HEK293 (cell line): ENCODE measurements around the gene SLC9A9.

ENCODE experiments used
- CTCF ChIA-PET: fragments of 350-600 bp; formaldehyde crosslinking; extraction: SDS; loops from one replicate; lab custom pipeline; 2021; ENCODE audit warnings: antibody characterized with exemption; lab: Yijun Ruan, JAX
- POLR2A ChIA-PET: fragments of 300-600 bp; formaldehyde crosslinking; extraction: SDS; loops from one replicate; lab custom pipeline; 2020; ENCODE audit warnings: antibody characterized with exemption, inconsistent platforms; lab: Yijun Ruan, JAX
- H3K27ac ChIP-seq: fragments of 200-500 bp; sonication (Bioruptor generic); 2 replicates; pipeline ENCODE4 v1.5.1; 2014; ENCODE audit warnings: low read depth, low read length, control low read depth, inconsistent platforms; ENCODE audit errors: extremely low read depth
- H3K36me3 ChIP-seq, 2 experiments: fragments of 200-500 bp in 1 of 2; sonication (Bioruptor generic) in 1 of 2; 1 replicate in 1 of 2; 2 replicates in 1 of 2; pipeline ENCODE4 v1.5.1; 2014 to 2017; ENCODE audit warnings: inconsistent platforms in 2 of 2, low read length in 2 of 2; ENCODE audit not compliant: control insufficient read depth in 2 of 2, insufficient read depth in 1 of 2
- H3K4me1 ChIP-seq: fragments of 200-500 bp; sonication (Bioruptor generic); 2 replicates; pipeline ENCODE4 v1.5.1; 2014; ENCODE audit warnings: mild to moderate bottlenecking, low read length, inconsistent platforms; ENCODE audit not compliant: control insufficient read depth, insufficient read depth
- H3K4me3 ChIP-seq: 2 replicates; pipeline ENCODE4 v1.5.1; 2011; ENCODE audit warnings: low read depth, mild to moderate bottlenecking, control low read depth, low read length, moderate library complexity
- H3K9me3 ChIP-seq: fragments of 200-500 bp; sonication (Bioruptor generic); 2 replicates; pipeline ENCODE4 v1.5.1; 2014; ENCODE audit warnings: low read depth, low read length, inconsistent platforms; ENCODE audit not compliant: control insufficient read depth, insufficient read depth
- BCL11B ChIP-seq: fragments of 450-650 bp; formaldehyde crosslinking; IDR thresholded peaks from 2 replicates; pipeline ENCODE4 v1.5.1; 2016; ENCODE audit warnings: low read depth, missing biosample characterization, missing genetic modification characterization
- OSR2 ChIP-seq: fragments of 450-650 bp; formaldehyde crosslinking; IDR thresholded peaks from 2 replicates; pipeline ENCODE4 v1.5.1; 2016; ENCODE audit warnings: missing biosample characterization, missing genetic modification characterization
- PRDM6 ChIP-seq: fragments of 450-650 bp; formaldehyde crosslinking; IDR thresholded peaks from 2 replicates; pipeline ENCODE4 v1.5.1; 2017; ENCODE audit warnings: missing biosample characterization, missing genetic modification characterization
- SP7 ChIP-seq: fragments of 450-650 bp; formaldehyde crosslinking; IDR thresholded peaks from 2 replicates; pipeline ENCODE4 v1.5.1; 2016; ENCODE audit warnings: missing biosample characterization, missing genetic modification characterization
- ZBTB44 ChIP-seq: fragments of 450-650 bp; IDR thresholded peaks from 2 replicates; pipeline ENCODE4 v1.5.1; 2018; ENCODE audit warnings: missing biosample characterization, mild to moderate bottlenecking, missing genetic modification characterization
- ZNF18 ChIP-seq: fragments of 450-650 bp; formaldehyde crosslinking; IDR thresholded peaks from 2 replicates; pipeline ENCODE4 v1.5.1; 2016; ENCODE audit warnings: missing biosample characterization, missing genetic modification characterization
- ZNF19 ChIP-seq: fragments of 450-650 bp; formaldehyde crosslinking; IDR thresholded peaks from 2 replicates; pipeline ENCODE4; 2016; ENCODE audit warnings: missing biosample characterization, missing genetic modification characterization, low read depth
- ZNF214 ChIP-seq: fragments of 450-650 bp; formaldehyde crosslinking; IDR thresholded peaks from 2 replicates; pipeline ENCODE4 v1.5.1; 2017; ENCODE audit warnings: missing biosample characterization, mild to moderate bottlenecking, missing genetic modification characterization, borderline replicate concordance
- ZNF292 ChIP-seq: fragments of 450-650 bp; formaldehyde crosslinking; IDR thresholded peaks from 2 replicates; pipeline ENCODE4 v1.5.1; 2016; ENCODE audit warnings: low read depth, missing biosample characterization, missing genetic modification characterization, borderline replicate concordance
- ZNF350 ChIP-seq: fragments of 450-650 bp; formaldehyde crosslinking; IDR thresholded peaks from 2 replicates; pipeline ENCODE4 v1.5.0; 2017; ENCODE audit warnings: missing biosample characterization, mild to moderate bottlenecking, missing genetic modification characterization
- ZNF473 ChIP-seq: fragments of 450-650 bp; formaldehyde crosslinking; IDR thresholded peaks from 2 replicates; pipeline ENCODE4 v1.5.1; 2017; ENCODE audit warnings: missing biosample characterization, missing genetic modification characterization
- ZNF488 ChIP-seq: fragments of 450-650 bp; formaldehyde crosslinking; IDR thresholded peaks from 2 replicates; pipeline ENCODE4 v1.5.1; 2016; ENCODE audit warnings: missing biosample characterization, missing genetic modification characterization
- ZNF518A ChIP-seq: fragments of 450-650 bp; formaldehyde crosslinking; conservative IDR thresholded peaks from 2 replicates; pipeline ENCODE4 v1.5.1; 2016; ENCODE audit warnings: low read depth, missing biosample characterization, missing genetic modification characterization
- ZNF561 ChIP-seq: fragments of 450-650 bp; IDR thresholded peaks from 2 replicates; pipeline ENCODE4 v1.5.1; 2018; ENCODE audit warnings: missing biosample characterization, missing genetic modification characterization, borderline replicate concordance
- ZNF571 ChIP-seq: fragments of 450-650 bp; formaldehyde crosslinking; IDR thresholded peaks from 2 replicates; pipeline ENCODE4 v1.5.0; 2017; ENCODE audit warnings: missing biosample characterization, missing genetic modification characterization
- ZNF621 ChIP-seq: fragments of 450-650 bp; formaldehyde crosslinking; IDR thresholded peaks from 2 replicates; pipeline ENCODE4 v1.5.1; 2017; ENCODE audit warnings: missing biosample characterization, missing genetic modification characterization
- ZNF670 ChIP-seq: fragments of 450-650 bp; formaldehyde crosslinking; IDR thresholded peaks from 2 replicates; pipeline ENCODE4 v1.5.1; 2016; ENCODE audit warnings: missing biosample characterization, missing genetic modification characterization, low read depth
- ZNF76 ChIP-seq: fragments of 450-650 bp; formaldehyde crosslinking; IDR thresholded peaks from 2 replicates; pipeline ENCODE4; 2016; ENCODE audit warnings: low read depth, missing biosample characterization, missing genetic modification characterization, borderline replicate concordance

SLC9A9 gene

GRCh38 chr3:143753456-143753855, 94.8 kb downstream of the SLC9A9 start:
- POLR2A ChIA-PET: no interaction called here
- no peaks in the 10 kb centered on the region for H3K36me3 ChIP-seq
- TF ChIP-seq SP7 (tag by site-specific recombination) (no peak), ZNF350 (tag by site-specific recombination) (no peak), ZNF19 (tag by site-specific recombination) (no peak), ZNF670 (no peak), ZNF473 (tag by site-specific recombination) (no peak), ZBTB44 (no peak), ZNF621 (tag by site-specific recombination) (no peak), ZNF76 (tag by site-specific recombination) (no peak), ZNF18 (tag by site-specific recombination) (no peak), OSR2 (tag by site-specific recombination) (no peak), ZNF214 (tag by site-specific recombination) (no peak), ZNF292 (tag by site-specific recombination) (no peak), ZNF518A (tag by site-specific recombination) (no peak), ZNF561 (no peak), ZNF488 (tag by site-specific recombination) (no peak), ZNF571 (no peak), BCL11B (no peak), PRDM6 (tag by site-specific recombination) (no peak)
- TF ChIP-seq, all 188 proteins: peak for 0
- H3K9me3 ChIP-seq: no peaks in the 10 kb centered on the region
- no peak overlapping the region for H3K4me3 ChIP-seq
- no peak overlapping the region for H3K27ac ChIP-seq
- CTCF ChIA-PET: no interaction called here
- no peaks in the 10 kb centered on the region for H3K4me1 ChIP-seq
